IMR-90 (cell line): ENCODE data around the gene TP73. TPM values are rescaled to one million over a fixed set of nuclear protein-coding genes. Genes with fewer than 3 reads are reported as not detected.

ENCODE experiments used
- ATAC-seq: fragments of 200-7000 bp; cut with Tn5 transposase; 2 replicates; pipeline ENCODE4 v1.9.1; 2020; ENCODE audit warnings: low read depth, mild to moderate bottlenecking, moderate library complexity
- BruUV-seq: library from RNA; stranded (reverse); fragments of 400-500 nt; replicated peaks from 2 replicates; lab custom pipeline; 2021; lab: Mats Ljungman, UMichigan
- CTCF ChIA-PET: fragments of 300-600 bp; formaldehyde crosslinking; extraction: SDS; loops from one replicate; lab custom pipeline; 2021; ENCODE audit warnings: antibody characterized with exemption; lab: Yijun Ruan, JAX
- POLR2A ChIA-PET: fragments of 300-600 bp; sonication (Branson Sonifier 250); formaldehyde crosslinking; loops from one replicate; lab custom pipeline; 2022; ENCODE audit warnings: antibody characterized with exemption; ENCODE audit not compliant: unreplicated experiment; lab: Charles Lee
- DNase-seq: peaks from one replicate; pipeline ENCODE4 v3.0.0; 2013
- H2AFZ ChIP-seq: replicated peaks from 2 replicates; pipeline ENCODE3; 2013; ENCODE audit warnings: low read length, mild to moderate bottlenecking; ENCODE audit not compliant: poor library complexity
- H2AK5ac ChIP-seq: 2 replicates; pipeline ENCODE4 v1.6.1; 2013; ENCODE audit warnings: low read depth, low read length, inconsistent platforms
- H2AK9ac ChIP-seq: replicated peaks from 2 replicates; pipeline ENCODE3; 2013; ENCODE audit warnings: mild to moderate bottlenecking, low read depth, low read length, moderate library complexity; ENCODE audit not compliant: poor library complexity
- H2BK120ac ChIP-seq: 2 replicates; pipeline ENCODE4 v1.6.1; 2013; ENCODE audit warnings: low read depth, low read length, inconsistent platforms
- H2BK15ac ChIP-seq: 3 replicates; pipeline ENCODE4 v1.6.1; 2013; ENCODE audit warnings: low read depth, low read length, inconsistent platforms
- H2BK20ac ChIP-seq: 2 replicates; pipeline ENCODE4 v1.6.1; 2013; ENCODE audit warnings: low read depth, mild to moderate bottlenecking, inconsistent platforms, low read length, moderate library complexity
- H2BK5ac ChIP-seq: 2 replicates; pipeline ENCODE4 v1.6.1; 2013; ENCODE audit warnings: mild to moderate bottlenecking, low read depth, low read length, inconsistent platforms; ENCODE audit not compliant: poor library complexity, severe bottlenecking
- H3K14ac ChIP-seq: replicated peaks from 2 replicates; pipeline ENCODE4 v1.6.1; 2013; ENCODE audit warnings: low read depth, low read length, inconsistent platforms
- H3K18ac ChIP-seq: 2 replicates; pipeline ENCODE4 v1.6.1; 2013; ENCODE audit warnings: low read depth, low read length, control low read depth
- H3K23ac ChIP-seq: 2 replicates; pipeline ENCODE4 v1.6.1; 2013; ENCODE audit warnings: low read depth, low read length, inconsistent platforms
- H3K27ac ChIP-seq: 2 replicates; pipeline ENCODE4 v1.5.1; 2013; ENCODE audit warnings: mild to moderate bottlenecking, control low read depth, low read length; ENCODE audit not compliant: insufficient read depth
- H3K27me3 ChIP-seq: 2 replicates; pipeline ENCODE4 v1.6.1; 2013; ENCODE audit warnings: low read length; ENCODE audit not compliant: control insufficient read depth, insufficient read depth
- H3K36me3 ChIP-seq: 2 replicates; pipeline ENCODE4 v1.6.1; 2013; ENCODE audit warnings: low read length, mixed read lengths; ENCODE audit not compliant: control insufficient read depth, insufficient read depth
- H3K4ac ChIP-seq: 2 replicates; pipeline ENCODE4 v1.6.1; 2013; ENCODE audit warnings: low read depth, low read length, inconsistent platforms
- H3K4me1 ChIP-seq: 2 replicates; pipeline ENCODE4 v1.6.1; 2013; ENCODE audit warnings: low read length, mixed read lengths; ENCODE audit not compliant: control insufficient read depth, insufficient read depth
- H3K4me2 ChIP-seq: 2 replicates; pipeline ENCODE4 v1.6.1; 2013; ENCODE audit warnings: low read depth, mild to moderate bottlenecking, control low read depth, low read length, moderate library complexity
- H3K4me3 ChIP-seq: 2 replicates; pipeline ENCODE4 v1.5.1; 2013; ENCODE audit warnings: low read depth, mild to moderate bottlenecking, control low read depth, low read length, moderate library complexity; ENCODE audit not compliant: insufficient read depth
- H3K56ac ChIP-seq: 2 replicates; pipeline ENCODE4 v1.6.1; 2013; ENCODE audit warnings: low read length, inconsistent platforms; ENCODE audit not compliant: insufficient read depth; ENCODE audit errors: extremely low read depth
- H3K79me1 ChIP-seq, 2 experiments: 2 replicates each; pipeline ENCODE4 v1.6.1; 2013; ENCODE audit warnings: low read length in 2 of 2, inconsistent platforms in 1 of 2, low read depth in 1 of 2
- H3K9ac ChIP-seq: 2 replicates; pipeline ENCODE4 v1.6.1; 2013; ENCODE audit warnings: low read depth, low read length, control low read depth
- H3K9me1 ChIP-seq: 2 replicates; pipeline ENCODE4 v1.6.1; 2013; ENCODE audit warnings: low read length, inconsistent platforms; ENCODE audit not compliant: insufficient read depth
- H3K9me3 ChIP-seq: 2 replicates; pipeline ENCODE4 v1.6.1; 2013; ENCODE audit warnings: low read length; ENCODE audit not compliant: control insufficient read depth, insufficient read depth
- H4K20me1 ChIP-seq: 2 replicates; pipeline ENCODE4 v1.6.1; 2013; ENCODE audit warnings: low read length, inconsistent platforms; ENCODE audit not compliant: insufficient read depth
- H4K5ac ChIP-seq: 2 replicates; pipeline ENCODE4 v1.6.1; 2013; ENCODE audit warnings: mild to moderate bottlenecking, low read depth, low read length, control low read depth
- H4K8ac ChIP-seq, 2 experiments: 2 replicates each; pipeline ENCODE4 v1.6.1; 2013; ENCODE audit warnings: low read depth in 2 of 2, low read length in 2 of 2, control low read depth in 1 of 2, inconsistent platforms in 1 of 2
- H4K91ac ChIP-seq: 2 replicates; pipeline ENCODE4 v1.6.1; 2013; ENCODE audit warnings: low read depth, low read length, inconsistent platforms; ENCODE audit not compliant: insufficient read depth
- BHLHE40 ChIP-seq: fragments of 150-350 bp; IDR thresholded peaks from 2 replicates; pipeline ENCODE4 v1.6.1; 2016; ENCODE audit warnings: mild to moderate bottlenecking, low read depth, low read length
- CEBPB ChIP-seq: IDR thresholded peaks from 2 replicates; pipeline ENCODE4 v1.6.1; 2012; ENCODE audit warnings: low read depth, low read length, improper control_type of control experiment
- CHD1 ChIP-seq: IDR thresholded peaks from 2 replicates; pipeline ENCODE4 v1.6.1; 2012; ENCODE audit warnings: low read depth, low read length, improper control_type of control experiment
- FOS ChIP-seq: fragments of 150-350 bp; IDR thresholded peaks from 2 replicates; pipeline ENCODE4 v1.6.1; 2016; ENCODE audit warnings: low read depth, low read length
- MAFK ChIP-seq: IDR thresholded peaks from 2 replicates; pipeline ENCODE4 v1.6.1; 2012; ENCODE audit warnings: low read depth, low read length, improper control_type of control experiment
- MXI1 ChIP-seq: IDR thresholded peaks from 2 replicates; pipeline ENCODE4 v1.6.1; 2012; ENCODE audit warnings: low read depth, mild to moderate bottlenecking, low read length, moderate library complexity, borderline replicate concordance
- NFE2L2 ChIP-seq: fragments of 150-350 bp; IDR thresholded peaks from 2 replicates; pipeline ENCODE4 v1.6.1; 2016; ENCODE audit warnings: low read depth, mild to moderate bottlenecking, low read length
- POLR2A ChIP-seq: IDR thresholded peaks from 2 replicates; pipeline ENCODE4 v1.6.1; 2012; ENCODE audit warnings: mild to moderate bottlenecking, low read depth, low read length
- RFX5 ChIP-seq: IDR thresholded peaks from 2 replicates; pipeline ENCODE4 v1.8.0; 2012; ENCODE audit warnings: low read depth, mild to moderate bottlenecking, low read length, moderate library complexity
- USF2 ChIP-seq: fragments of 150-350 bp; IDR thresholded peaks from 2 replicates; pipeline ENCODE4 v1.6.1; 2017; ENCODE audit warnings: mild to moderate bottlenecking, antibody characterized with exemption, low read length, low read depth
- WGBS, 2 experiments: methylation state at CpG; one replicate each; pipeline versions ENCODE4 v1.1.5 to v1.1.7; 2013; ENCODE audit warnings: missing lambda C conversion rate in 2 of 2; ENCODE audit not compliant: insufficient read length in 1 of 2; ENCODE audit errors: extremely low coverage in 2 of 2; 5-methylcytosine and 5-hydroxymethylcytosine counted together
- dilution Hi-C: fragments of 300-500 bp; cut with HindIII; formaldehyde crosslinking; loops from one replicate; pipeline ENCODE4 v1.14.3; 2018; ENCODE audit warnings: low sequenced_read_pairs; ENCODE audit not compliant: unreplicated experiment
- in situ Hi-C: fragments of 300-500 bp; cut with MboI; formaldehyde crosslinking; loops from 3 replicates; pipeline ENCODE4 v1.14.3; 2019; ENCODE audit warnings: low sequenced_read_pairs, inconsistent platforms, mixed read lengths
- intact Hi-C: fragments of 100-400 bp; cut with micrococcal nuclease; formaldehyde crosslinking; loops from 2 replicates; pipeline ENCODE4 v1.10.0; 2022
- polyA plus RNA-seq, 3 experiments: library from polyadenylated mRNA; depleted of rRNA; stranded (reverse); fragments of >200 nt; gene quantifications; 2 replicates each; pipeline ENCODE4 v1.2.3, GENCODE V29; 2012; ENCODE audit warnings: low replicate concordance in 1 of 3
- total RNA-seq: library from RNA; depleted of rRNA; stranded (reverse); fragments of >200 nt; gene quantifications from 2 replicates; pipeline ENCODE4 v1.2.3, GENCODE V29; 2012

TP73 gene
- total and polyA plus RNA-seq, 2 of the 4 experiments (the other 2 are of a cell fraction): not detected

GRCh38 chr1:3669421-3669821 lies 17.1 kb downstream of the TP73 start:
- POLR2A ChIA-PET: no interaction called here
- no peak for ATAC-seq
- H2BK120ac ChIP-seq: no peak overlapping the region
- H2BK20ac ChIP-seq: no peak overlapping the region
- H3K27me3 ChIP-seq: peaks cover 31% of the 10 kb centered on the region
- no peaks in the 10 kb centered on the region for H3K9me1 ChIP-seq
- BruUV-seq: no TSS peak
- no peaks in the 10 kb centered on the region for H3K9me3 ChIP-seq
- no peak overlapping the region for H4K5ac ChIP-seq
- intact Hi-C loops (no loop called here), in situ Hi-C loops (no loop called here), dilution Hi-C loops (no loop called here)
- no peaks in the 10 kb centered on the region for H3K79me1 ChIP-seq
- no peak for TF ChIP-seq POLR2A
- TF ChIP-seq MAFK: no peak
- no peak for TF ChIP-seq RFX5
- no peak for TF ChIP-seq CEBPB
- TF ChIP-seq MXI1: no peak
- no peak for TF ChIP-seq NFE2L2
- TF ChIP-seq USF2: no peak
- no peak for TF ChIP-seq BHLHE40
- no peak for TF ChIP-seq FOS
- no peak for TF ChIP-seq CHD1
- H2BK15ac ChIP-seq: no peak overlapping the region
- no peak overlapping the region for H3K56ac ChIP-seq
- no peak overlapping the region for H3K4me3 ChIP-seq
- no peak overlapping the region for H3K18ac ChIP-seq
- no peak overlapping the region for H2AK5ac ChIP-seq
- no peak overlapping the region for H4K8ac ChIP-seq
- no peak overlapping the region for H3K23ac ChIP-seq
- H4K20me1 ChIP-seq: no peaks in the 10 kb centered on the region
- H2AFZ ChIP-seq: no peak overlapping the region
- DNase-seq: no peak
- no peak overlapping the region for H3K4ac ChIP-seq
- no peaks in the 10 kb centered on the region for H3K36me3 ChIP-seq
- no peak overlapping the region for H4K91ac ChIP-seq
- H3K4me1 ChIP-seq: no peaks in the 10 kb centered on the region
- H2BK5ac ChIP-seq: no peak overlapping the region
- no peak overlapping the region for H3K14ac ChIP-seq
- H2AK9ac ChIP-seq: no peak overlapping the region
- H3K27ac ChIP-seq: no peak overlapping the region
- WGBS, 2 experiments: 66% methylated on average over 9 of the region's 14 CpGs; no CpG with 5 or more reads in 1 of the 2 experiments
- CTCF ChIA-PET: interaction anchor here (1.8 kb wide), 1 partner anchor 14 kb away, joined by 6 read pairs; no protein-coding TSS in a partner anchor
- no peak overlapping the region for H3K9ac ChIP-seq
- no peak overlapping the region for H3K4me2 ChIP-seq
